GM23338 (cell line): ENCODE measurements around the gene REG4. TPM values are rescaled to one million over a fixed set of nuclear protein-coding genes. Genes with fewer than 3 reads are reported as not detected.

ENCODE experiments used
- ATAC-seq: fragments of 200-7000 bp; cut with Tn5 transposase; 3 replicates; pipeline ENCODE4 v1.9.1; 2020
- DNase-seq: peaks from one replicate; pipeline ENCODE4 v3.0.0-alpha.2; 2015; ENCODE audit warnings: low spot score
- H2AFZ ChIP-seq: fragments of 200-600 bp; sonication (generic); 2 replicates; pipeline ENCODE4 v1.8.0; 2016; ENCODE audit warnings: antibody characterized with exemption, mild to moderate bottlenecking, moderate library complexity
- H3F3A ChIP-seq: fragments of 200-600 bp; sonication (generic); replicated peaks from 2 replicates; pipeline ENCODE4 v1.8.0; 2017; ENCODE audit warnings: antibody characterized with exemption, mixed run types, low read depth
- H3K27ac ChIP-seq: fragments of 200-600 bp; sonication (generic); 2 replicates; pipeline ENCODE4 v1.6.1; 2016; ENCODE audit warnings: low read depth
- H3K27me3 ChIP-seq: fragments of 200-600 bp; sonication (generic); 2 replicates; pipeline ENCODE4 v1.8.0; 2016; ENCODE audit warnings: mild to moderate bottlenecking, mixed run types, moderate library complexity; ENCODE audit not compliant: insufficient read depth
- H3K36me3 ChIP-seq: fragments of 200-600 bp; sonication (generic); 2 replicates; pipeline ENCODE4 v1.8.0; 2016; ENCODE audit warnings: mild to moderate bottlenecking; ENCODE audit not compliant: insufficient read depth
- H3K4me1 ChIP-seq: fragments of 200-600 bp; sonication (generic); 2 replicates; pipeline ENCODE4 v1.8.0; 2016; ENCODE audit warnings: mild to moderate bottlenecking, moderate library complexity; ENCODE audit not compliant: insufficient read depth
- H3K4me2 ChIP-seq: fragments of 200-600 bp; sonication (generic); 2 replicates; pipeline ENCODE4 v1.7.1; 2017; ENCODE audit warnings: mixed run types
- H3K4me3 ChIP-seq: fragments of 200-600 bp; sonication (generic); 2 replicates; pipeline ENCODE4 v1.6.1; 2016; ENCODE audit warnings: mixed run types
- H3K79me2 ChIP-seq: fragments of 200-600 bp; sonication (generic); replicated peaks from 2 replicates; pipeline ENCODE4 v1.8.0; 2017; ENCODE audit warnings: mild to moderate bottlenecking; ENCODE audit not compliant: insufficient read depth
- H3K9me2 ChIP-seq: fragments of 200-600 bp; sonication (generic); 2 replicates; pipeline ENCODE4 v1.8.0; 2017; ENCODE audit not compliant: insufficient read depth
- H4K20me1 ChIP-seq: fragments of 200-600 bp; sonication (generic); replicated peaks from 2 replicates; pipeline ENCODE4 v1.8.0; 2017; ENCODE audit warnings: mild to moderate bottlenecking; ENCODE audit not compliant: insufficient read depth
- H3K27ac Mint-ChIP-seq: 2 replicates; pipeline ENCODE4 v1.8.0; 2020; ENCODE audit warnings: inconsistent platforms, mild to moderate bottlenecking, moderate library complexity, mixed read lengths
- H3K27me3 Mint-ChIP-seq: 3 replicates; pipeline ENCODE4 v1.8.0; 2022; ENCODE audit warnings: low read depth, mild to moderate bottlenecking, moderate library complexity, mixed read lengths, inconsistent platforms; ENCODE audit not compliant: insufficient read depth, poor library complexity
- H3K36me3 Mint-ChIP-seq: 3 replicates; pipeline ENCODE4 v1.8.0; 2021; ENCODE audit warnings: low read depth, mild to moderate bottlenecking, inconsistent platforms, moderate library complexity, mixed read lengths
- H3K4me1 Mint-ChIP-seq: 3 replicates; pipeline ENCODE4 v1.8.0; 2020; ENCODE audit warnings: mild to moderate bottlenecking, inconsistent platforms, mixed read lengths
- H3K4me3 Mint-ChIP-seq: 3 replicates; pipeline ENCODE4 v1.8.0; 2021; ENCODE audit warnings: moderate library complexity, mild to moderate bottlenecking, inconsistent platforms, mixed read lengths
- H3K9me3 Mint-ChIP-seq: 3 replicates; pipeline ENCODE4 v1.8.0; 2020; ENCODE audit warnings: moderate library complexity, mild to moderate bottlenecking, inconsistent platforms, mixed read lengths
- CREB1 ChIP-seq: fragments of 250-450 bp; sonication (Bioruptor Pico); IDR thresholded peaks from 2 replicates; pipeline ENCODE4 v1.5.0; 2020; ENCODE audit warnings: low read depth, mild to moderate bottlenecking, moderate library complexity
- CTCF ChIP-seq, 2 experiments: fragments of 200-600 bp in 1 of 2; sonication (generic) in 1 of 2; conservative IDR thresholded peaks; 2 replicates each; pipeline versions ENCODE4 v1.5.1 to v1.6.1; 2016 to 2017; ENCODE audit warnings: antibody characterized with exemption in 2 of 2, low read depth in 2 of 2, mild to moderate bottlenecking in 2 of 2, moderate library complexity in 1 of 2
- ETS1 ChIP-seq: IDR thresholded peaks from 2 replicates; pipeline ENCODE4 v1.6.1; 2016; ENCODE audit warnings: antibody characterized with exemption
- EZH2 ChIP-seq: fragments of 200-600 bp; sonication (generic); IDR thresholded peaks from one replicate; pipeline ENCODE4 v1.8.0; 2017; ENCODE audit warnings: antibody characterized with exemption, mild to moderate bottlenecking, low read depth; ENCODE audit not compliant: unreplicated experiment
- EZH2phosphoT487 ChIP-seq: fragments of 200-600 bp; sonication (generic); IDR thresholded peaks from one replicate; pipeline ENCODE4 v1.8.1; 2018; ENCODE audit warnings: antibody characterized with exemption; ENCODE audit not compliant: unreplicated experiment
- JUNB ChIP-seq: IDR thresholded peaks from one replicate; pipeline ENCODE4 v1.6.1; 2016; ENCODE audit warnings: antibody characterized with exemption; ENCODE audit not compliant: unreplicated experiment
- NANOG ChIP-seq: IDR thresholded peaks from 2 replicates; pipeline ENCODE4 v1.6.1; 2016; ENCODE audit warnings: antibody characterized with exemption, borderline replicate concordance
- POLR2AphosphoS5 ChIP-seq: IDR thresholded peaks from 2 replicates; pipeline ENCODE4 v1.6.1; 2016; ENCODE audit warnings: antibody characterized with exemption, low read depth
- REST ChIP-seq: IDR thresholded peaks from one replicate; pipeline ENCODE4 v1.6.1; 2018; ENCODE audit warnings: antibody characterized with exemption; ENCODE audit not compliant: unreplicated experiment
- STAT1 ChIP-seq: IDR thresholded peaks from one replicate; pipeline ENCODE4 v1.6.1; 2016; ENCODE audit warnings: antibody characterized with exemption; ENCODE audit not compliant: unreplicated experiment
- ZNF114 ChIP-seq: fragments of 250-450 bp; sonication (Bioruptor Pico); IDR thresholded peaks from 2 replicates; pipeline ENCODE4 v1.5.0; 2020; ENCODE audit warnings: mild to moderate bottlenecking, moderate library complexity
- ZNF331 ChIP-seq: fragments of 250-450 bp; sonication (Bioruptor Pico); IDR thresholded peaks from 2 replicates; pipeline ENCODE4 v1.5.0; 2020; ENCODE audit warnings: low read depth, mild to moderate bottlenecking, moderate library complexity
- polyA plus RNA-seq: library from polyadenylated mRNA; unstranded; fragments of >200 nt; fragmentation: Nextera tagmentation; extraction: Ambion mirVana; gene quantifications from 2 replicates; pipeline ENCODE4 v1.2.1, GENCODE V29; 2016
- total RNA-seq: library from RNA; depleted of rRNA; stranded (reverse); fragments of >200 nt; shearing (Covaris generic); gene quantifications from 2 replicates; pipeline ENCODE4 v1.2.3, GENCODE V29; 2014

Gene REG4
- total and polyA plus RNA-seq, 2 experiments from 2014 or later = not detected

GRCh38 chr1:119790451-119791198, 20.6 kb downstream of the REG4 start:
- peak overlapping the region; percentile 34 for H3K27ac Mint-ChIP-seq
- no peaks in the 10 kb centered on the region for H3K9me3 Mint-ChIP-seq
- no peak for ATAC-seq
- no peaks in the 10 kb centered on the region for H3K36me3 Mint-ChIP-seq
- H3K4me1 ChIP-seq = no peaks in the 10 kb centered on the region
- H3K4me3 Mint-ChIP-seq = no peak overlapping the region
- H3K79me2 ChIP-seq = no peaks in the 10 kb centered on the region
- TF ChIP-seq REST = no peak
- TF ChIP-seq CTCF (conservative IDR thresholded peaks at IDR 0.05; ENCODE audit: low read depth in 2 of 2) = no peak
- TF ChIP-seq NANOG = no peak
- TF ChIP-seq ETS1 = no peak
- TF ChIP-seq JUNB = no peak
- TF ChIP-seq ZNF331 = no peak
- TF ChIP-seq CREB1 (CRISPR knock-in tag) = no peak
- no peak for DNase-seq
- no peaks in the 10 kb centered on the region for H3K36me3 ChIP-seq
- no peak overlapping the region for H3K4me3 ChIP-seq
- H2AFZ ChIP-seq = peak overlapping the region; percentile 64; the same call in 1 of the 2 replicates
- peaks cover 5% of the 10 kb centered on the region; the same call in 2 of the 3 replicates for H3K4me1 Mint-ChIP-seq
- H3K27ac ChIP-seq = no peak overlapping the region
- H3F3A ChIP-seq = no peaks in the 10 kb centered on the region
- no peaks in the 10 kb centered on the region for H4K20me1 ChIP-seq
- H3K9me2 ChIP-seq = no peaks in the 10 kb centered on the region
- H3K27me3 ChIP-seq = no peaks in the 10 kb centered on the region
- H3K4me2 ChIP-seq = no peak overlapping the region
- no peaks in the 10 kb centered on the region for H3K27me3 Mint-ChIP-seq

GRCh38 chr1:119787776-119788175, 23.5 kb downstream of the REG4 start:
- no peaks in the 10 kb centered on the region for H3K9me2 ChIP-seq
- H3F3A ChIP-seq = no peaks in the 10 kb centered on the region
- ATAC-seq = no peak
- no peak overlapping the region for H2AFZ ChIP-seq
- H3K9me3 Mint-ChIP-seq = no peaks in the 10 kb centered on the region
- H3K4me3 ChIP-seq = no peak overlapping the region
- H3K27ac Mint-ChIP-seq = no peak overlapping the region
- H3K27ac ChIP-seq = no peak overlapping the region
- H3K36me3 Mint-ChIP-seq = no peaks in the 10 kb centered on the region
- no peaks in the 10 kb centered on the region for H4K20me1 ChIP-seq
- no peaks in the 10 kb centered on the region for H3K27me3 ChIP-seq
- no peaks in the 10 kb centered on the region for H3K4me1 ChIP-seq
- H3K4me2 ChIP-seq = no peak overlapping the region
- DNase-seq = no peak
- no peaks in the 10 kb centered on the region for H3K36me3 ChIP-seq
- no peak overlapping the region for H3K4me3 Mint-ChIP-seq
- peaks cover 5% of the 10 kb centered on the region; the same call in 2 of the 3 replicates for H3K4me1 Mint-ChIP-seq
- H3K27me3 Mint-ChIP-seq = no peaks in the 10 kb centered on the region
- H3K79me2 ChIP-seq = no peaks in the 10 kb centered on the region
- TF ChIP-seq POLR2AphosphoS5 (no peak), JUNB (no peak), EZH2 (no peak), ZNF114 (CRISPR knock-in tag) (no peak), EZH2phosphoT487 (no peak), REST (no peak), ZNF331 (no peak), NANOG (no peak), STAT1 (no peak), ETS1 (no peak)
